ENCODE measurements around the gene LSR. TPM values are rescaled to one million over a fixed set of nuclear protein-coding genes. Genes with fewer than 3 reads are reported as not detected.

Gene LSR
- total RNA-seq, 1 donor from 2014 or later = 18.1 TPM

GRCh38 chr19:35302446-35302845 lies 53.6 kb downstream of the LSR start:
- no peaks in the 10 kb centered on the region for H3K79me2 ChIP-seq (ENCODE audit: insufficient read depth, low read length)
- Mint-ChIP-seq H3K27me3 (ENCODE audit: low read depth, unreplicated experiment) (peaks cover 14% of the 10 kb centered on the region), H3K27ac (ENCODE audit: unreplicated experiment) (no peak overlapping the region), H3K4me1 (ENCODE audit: low read depth, unreplicated experiment) (peaks cover 6% of the 10 kb centered on the region), H3K9me3 (ENCODE audit: unreplicated experiment) (no peaks in the 10 kb centered on the region), H3K4me3 (ENCODE audit: unreplicated experiment) (no peak overlapping the region), H3K36me3 (ENCODE audit: low read depth, unreplicated experiment) (no peaks in the 10 kb centered on the region)
- H2AFZ ChIP-seq (ENCODE audit: low read depth, low read length) = no peak overlapping the region
- H3K9ac ChIP-seq (ENCODE audit: low read length) = no peak overlapping the region
- no peak overlapping the region for H3K27ac ChIP-seq (ENCODE audit: low read depth, low read length)
- H3K4me2 ChIP-seq (ENCODE audit: low read length) = no peak overlapping the region
- DNase-seq (ENCODE audit: low read depth) (no peak), FAIRE-seq (no peak)
- TF ChIP-seq EZH2 (IDR thresholded peaks at IDR 0.05; ENCODE audit: insufficient read depth, low read length) = no peak
- TF ChIP-seq CTCF (IDR thresholded peaks at IDR 0.05; ENCODE audit: insufficient read depth, low read depth, low read length) = no peak
- H3K9me3 ChIP-seq (ENCODE audit: insufficient read depth, low read depth, low read length) = peaks cover 6% of the 10 kb centered on the region
- no peaks in the 10 kb centered on the region for H4K20me1 ChIP-seq (ENCODE audit: insufficient read depth, low read length)
- no peaks in the 10 kb centered on the region for H3K4me1 ChIP-seq (ENCODE audit: insufficient read depth, low read length)
- no peak overlapping the region for H3K4me3 ChIP-seq (ENCODE audit: insufficient read depth, low read depth, low read length)
- H3K27me3 ChIP-seq (ENCODE audit: insufficient read depth, low read length) = no peaks in the 10 kb centered on the region
- H3K36me3 ChIP-seq (ENCODE audit: insufficient read depth, low read length) = no peaks in the 10 kb centered on the region

GRCh38 chr19:35303357-35303915 lies 54.6 kb downstream of the LSR start:
- no peak overlapping the region for H3K27ac Mint-ChIP-seq (ENCODE audit: unreplicated experiment)
- H3K9me3 ChIP-seq (ENCODE audit: insufficient read depth, low read depth, low read length) = no peaks in the 10 kb centered on the region
- no peak overlapping the region for H3K27ac ChIP-seq (ENCODE audit: low read depth, low read length)
- H3K36me3 ChIP-seq (ENCODE audit: insufficient read depth, low read length) = no peaks in the 10 kb centered on the region
- TF ChIP-seq CTCF (IDR thresholded peaks at IDR 0.05; ENCODE audit: insufficient read depth, low read depth, low read length) (no peak), EZH2 (IDR thresholded peaks at IDR 0.05; ENCODE audit: insufficient read depth, low read length) (no peak)
- no peaks in the 10 kb centered on the region for H3K27me3 ChIP-seq (ENCODE audit: insufficient read depth, low read length)
- no peak overlapping the region for H2AFZ ChIP-seq (ENCODE audit: low read depth, low read length)
- no peaks in the 10 kb centered on the region for H3K36me3 Mint-ChIP-seq (ENCODE audit: low read depth, unreplicated experiment)
- H3K9ac ChIP-seq (ENCODE audit: low read length) = no peak overlapping the region
- H3K79me2 ChIP-seq (ENCODE audit: insufficient read depth, low read length) = no peaks in the 10 kb centered on the region
- FAIRE-seq (no peak), DNase-seq (ENCODE audit: low read depth) (no peak)
- no peaks in the 10 kb centered on the region for H4K20me1 ChIP-seq (ENCODE audit: insufficient read depth, low read length)
- H3K4me3 ChIP-seq (ENCODE audit: insufficient read depth, low read depth, low read length) = no peak overlapping the region
- H3K4me1 ChIP-seq (ENCODE audit: insufficient read depth, low read length) = no peaks in the 10 kb centered on the region
- H3K4me2 ChIP-seq (ENCODE audit: low read length) = no peak overlapping the region
- no peak overlapping the region for H3K4me3 Mint-ChIP-seq (ENCODE audit: unreplicated experiment)
- no peaks in the 10 kb centered on the region for H3K9me3 Mint-ChIP-seq (ENCODE audit: unreplicated experiment)
- H3K4me1 Mint-ChIP-seq (ENCODE audit: low read depth, unreplicated experiment) = peaks cover 6% of the 10 kb centered on the region
- H3K27me3 Mint-ChIP-seq (ENCODE audit: low read depth, unreplicated experiment) = peaks cover 20% of the 10 kb centered on the region

GRCh38 chr19:35304036-35304435 lies 55.2 kb downstream of the LSR start:
- H3K36me3 Mint-ChIP-seq (ENCODE audit: low read depth, unreplicated experiment) = no peaks in the 10 kb centered on the region
- no peak for DNase-seq (ENCODE audit: low read depth)
- H3K9me3 ChIP-seq (ENCODE audit: insufficient read depth, low read depth, low read length) = no peaks in the 10 kb centered on the region
- H3K4me2 ChIP-seq (ENCODE audit: low read length) = no peak overlapping the region
- no peaks in the 10 kb centered on the region for H3K36me3 ChIP-seq (ENCODE audit: insufficient read depth, low read length)
- FAIRE-seq = no peak
- no peaks in the 10 kb centered on the region for H3K27me3 ChIP-seq (ENCODE audit: insufficient read depth, low read length)
- no peaks in the 10 kb centered on the region for H3K9me3 Mint-ChIP-seq (ENCODE audit: unreplicated experiment)
- H3K4me1 Mint-ChIP-seq (ENCODE audit: low read depth, unreplicated experiment) = peaks cover 9% of the 10 kb centered on the region
- no peaks in the 10 kb centered on the region for H4K20me1 ChIP-seq (ENCODE audit: insufficient read depth, low read length)
- TF ChIP-seq EZH2 (IDR thresholded peaks at IDR 0.05; ENCODE audit: insufficient read depth, low read length) = no peak
- TF ChIP-seq CTCF (IDR thresholded peaks at IDR 0.05; ENCODE audit: insufficient read depth, low read depth, low read length) = no peak
- H3K79me2 ChIP-seq (ENCODE audit: insufficient read depth, low read length) = no peaks in the 10 kb centered on the region
- no peak overlapping the region for H3K9ac ChIP-seq (ENCODE audit: low read length)
- no peaks in the 10 kb centered on the region for H3K4me1 ChIP-seq (ENCODE audit: insufficient read depth, low read length)
- no peak overlapping the region for H3K4me3 ChIP-seq (ENCODE audit: insufficient read depth, low read depth, low read length)
- no peak overlapping the region for H3K4me3 Mint-ChIP-seq (ENCODE audit: unreplicated experiment)
- peaks cover 25% of the 10 kb centered on the region for H3K27me3 Mint-ChIP-seq (ENCODE audit: low read depth, unreplicated experiment)
- no peak overlapping the region for H3K27ac ChIP-seq (ENCODE audit: low read depth, low read length)
- H2AFZ ChIP-seq (ENCODE audit: low read depth, low read length) = no peak overlapping the region
- H3K27ac Mint-ChIP-seq (ENCODE audit: unreplicated experiment) = peak overlapping the region; percentile 12
